GM21526 (cell line): ENCODE results near the gene INTS7.
A peak's percentile ranks its signal among the peaks of the same experiment; 100 is the strongest.
"Not testable (repeated sequence)": the region's sequence is repeated elsewhere in the genome, so short reads cannot be mapped to it uniquely, and the experiment has no call there.

Source experiments
- ATAC-seq: cut with Tn5 transposase; IDR thresholded peaks from one replicate; pipeline ENCODE4 v1.9.1; 2021; ENCODE audit warnings: moderate library complexity; ENCODE audit not compliant: unreplicated experiment, low FRiP score

The INTS7 gene

GRCh38 chr1:211985556-211986264 is 49.6 kb downstream of the INTS7 start:
- ATAC-seq: peak; percentile 89

GRCh38 chr1:211978596-211978995 is 56.8 kb downstream of the INTS7 start:
- ATAC-seq: no peak

- no peak for ATAC-seq
Measured at GRCh38 chr1:211975152-211975941, 60.0 kb downstream of the INTS7 start.

GRCh38 chr1:211973541-211973940 is 61.8 kb downstream of the INTS7 start:
- no peak for ATAC-seq

- no peak for ATAC-seq
Measured at GRCh38 chr1:211968200-211968834, 67.0 kb downstream of the INTS7 start.

- ATAC-seq: no peak
Measured at GRCh38 chr1:211967704-211968103, 67.7 kb downstream of the INTS7 start.

- no peak for ATAC-seq
Measured at GRCh38 chr1:211965108-211965805, 70.1 kb downstream of the INTS7 start.

- ATAC-seq: no peak
Measured at GRCh38 chr1:211959680-211960079, 75.7 kb downstream of the INTS7 start.

GRCh38 chr1:211959221-211959620 is 76.1 kb downstream of the INTS7 start:
- no peak for ATAC-seq

- not testable (repeated sequence) for ATAC-seq
Measured at GRCh38 chr1:211954028-211954427, 81.3 kb downstream of the INTS7 start.

GRCh38 chr1:211953543-211953942 is 81.8 kb downstream of the INTS7 start:
- not testable (repeated sequence) for ATAC-seq

- ATAC-seq: no peak
Measured at GRCh38 chr1:211952299-211952698, 83.1 kb downstream of the INTS7 start.

GRCh38 chr1:211951856-211952255 is 83.5 kb downstream of the INTS7 start:
- no peak for ATAC-seq

- ATAC-seq: no peak
Measured at GRCh38 chr1:211948377-211948776, 87.0 kb downstream of the INTS7 start.

- no peak for ATAC-seq
Measured at GRCh38 chr1:211947396-211948295, 87.7 kb downstream of the INTS7 start.

GRCh38 chr1:211944733-211945500 is 90.4 kb downstream of the INTS7 start:
- no peak for ATAC-seq

- no peak for ATAC-seq
Measured at GRCh38 chr1:211942583-211942982, 92.8 kb downstream of the INTS7 start.

GRCh38 chr1:211939876-211940468 is 95.4 kb downstream of the INTS7 start:
- ATAC-seq: peak; percentile 82

- peak; percentile 30 for ATAC-seq
Measured at GRCh38 chr1:211938561-211938997, 96.8 kb downstream of the INTS7 start.
